Stimulated activated CD8-positive, alpha-beta memory T cell treated with anti-CD3 and anti-CD28 coated beads, Interleukin-15, amount 100 ng/mL, for 1 hour (primary cell): ENCODE measurements around the gene GTF2IRD1.
"Not testable (repeated sequence)": the region's sequence is repeated elsewhere in the genome, so short reads cannot be mapped to it uniquely, and the experiment has no call there.

ENCODE experiments used
- DNase-seq: peaks from one replicate; pipeline ENCODE4 v3.0.0-alpha.2; 2020; ENCODE audit warnings: low read depth

Gene GTF2IRD1

DNA sequence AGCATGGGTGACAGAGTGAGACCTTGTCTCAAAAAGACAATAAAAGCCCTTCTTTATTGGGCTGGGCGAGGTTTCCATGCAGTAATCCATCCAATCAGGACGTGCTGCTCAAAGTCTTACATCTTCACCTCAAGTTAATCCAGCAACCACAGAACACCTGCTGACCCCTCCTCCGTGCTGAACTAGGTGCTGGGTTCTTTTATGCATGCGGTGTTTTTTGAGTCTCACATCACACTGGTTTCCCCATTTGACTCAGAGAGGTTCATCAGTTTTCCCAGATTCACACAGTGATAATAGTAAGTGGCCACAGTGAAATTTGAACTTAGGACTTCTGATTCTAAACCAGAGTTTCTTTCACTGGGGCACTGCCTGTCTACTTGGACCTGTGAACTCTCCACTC, 145.5 kb downstream of the GTF2IRD1 start:
- DNase-seq: no peak

DNA sequence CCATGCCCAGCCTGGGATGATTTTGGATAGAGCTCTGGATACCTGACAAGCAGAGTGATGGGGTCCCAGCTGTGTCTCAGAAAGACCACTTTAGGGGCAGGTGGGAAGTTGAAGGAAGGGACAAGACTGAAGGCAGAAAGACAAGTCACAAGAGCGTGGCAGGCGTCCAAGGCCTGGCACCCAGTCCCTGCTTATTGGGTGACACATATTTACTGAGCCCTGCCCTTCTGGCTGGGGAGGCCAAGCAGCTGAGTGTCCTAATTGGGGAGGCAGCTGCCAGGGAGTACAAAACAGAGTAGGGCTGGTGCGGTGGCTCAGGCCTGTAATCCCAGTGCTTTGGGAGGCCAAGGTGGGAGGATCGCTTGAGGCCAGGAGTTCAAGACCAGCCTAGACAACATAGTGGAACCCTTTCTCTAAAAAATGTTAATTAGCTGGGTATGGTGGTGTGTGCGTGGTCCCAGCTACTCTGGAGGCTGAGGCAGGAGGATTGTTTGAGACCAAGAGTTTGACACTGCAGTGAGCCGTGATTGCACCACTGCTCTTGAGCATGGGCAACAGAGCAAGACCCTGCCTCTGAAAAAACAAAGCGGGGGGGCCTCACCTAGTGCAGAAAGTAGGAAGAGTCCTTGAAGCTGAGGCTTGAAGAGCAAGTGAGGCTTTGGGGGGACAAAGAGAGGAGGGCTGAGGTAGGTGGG, 150.8 kb downstream of the GTF2IRD1 start:
- no peak for DNase-seq

DNA sequence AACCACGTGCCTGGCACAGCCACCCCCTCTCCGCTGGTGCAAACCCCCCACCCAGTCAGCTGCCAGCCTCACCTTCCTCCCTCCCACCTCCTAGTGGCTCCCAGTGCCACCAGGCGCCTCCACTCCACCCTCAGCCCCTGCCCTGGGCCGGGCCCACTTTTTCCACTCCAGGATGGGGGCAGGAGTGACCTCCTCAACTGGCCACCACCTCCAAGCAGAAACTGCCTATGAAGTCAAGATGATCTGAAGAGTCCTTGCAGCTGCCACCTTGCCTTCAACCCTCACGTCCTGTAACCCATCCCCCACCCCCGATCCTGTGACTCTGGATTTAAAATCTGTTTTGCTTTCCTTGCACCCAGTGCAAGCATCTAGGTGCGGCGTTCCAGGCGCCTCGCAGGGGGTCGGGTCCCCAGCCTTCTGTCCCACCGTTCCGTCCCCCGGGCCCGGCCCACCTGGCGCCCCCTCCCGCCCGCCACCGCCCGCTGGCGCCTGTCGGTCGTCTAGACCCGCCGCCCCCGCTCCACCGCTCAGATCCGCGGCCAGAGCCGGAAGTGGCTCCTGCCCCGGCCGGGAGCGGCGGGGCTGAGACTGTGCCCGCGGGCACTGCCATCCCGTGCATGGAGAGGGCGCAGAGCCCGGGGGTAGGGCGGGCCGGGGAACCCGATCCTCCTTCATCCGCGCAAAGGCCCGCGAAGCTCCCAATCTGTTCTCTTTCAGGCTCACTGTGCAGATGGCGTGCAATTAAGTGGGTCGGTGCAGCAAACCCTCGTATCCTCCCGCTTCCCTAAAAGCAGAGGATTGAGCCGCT, 152.6 kb downstream of the GTF2IRD1 start:
- DNase-seq: no peak

DNA sequence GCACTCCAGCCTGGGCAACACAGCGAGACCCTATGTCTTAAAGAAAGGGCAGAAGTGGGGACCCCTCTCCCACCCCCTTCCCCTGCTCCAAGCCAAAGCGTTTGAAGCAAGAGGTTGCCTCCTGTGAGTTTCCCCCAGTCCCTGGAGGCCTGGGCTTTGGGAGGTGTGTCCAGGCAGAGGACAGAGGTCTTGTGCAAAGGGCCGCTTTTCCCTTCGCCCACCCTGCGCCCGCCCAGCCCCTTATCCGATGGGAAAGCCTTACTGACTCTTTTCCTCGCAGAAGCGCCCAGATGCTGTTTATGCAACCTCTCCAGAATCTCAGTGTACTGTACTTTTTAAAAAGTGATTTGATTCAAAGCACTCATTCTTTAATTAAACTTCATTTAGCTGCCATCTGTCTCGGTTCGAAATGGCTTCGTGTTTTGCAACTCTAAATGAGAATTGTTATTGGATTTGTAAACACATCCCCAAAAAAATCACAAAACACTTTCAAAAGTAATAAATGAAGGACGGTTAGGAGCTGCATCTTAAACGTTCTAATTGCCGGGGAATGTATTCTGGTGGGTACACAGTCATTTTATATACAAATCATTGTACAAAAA, 153.3 kb downstream of the GTF2IRD1 start:
- no peak for DNase-seq

DNA sequence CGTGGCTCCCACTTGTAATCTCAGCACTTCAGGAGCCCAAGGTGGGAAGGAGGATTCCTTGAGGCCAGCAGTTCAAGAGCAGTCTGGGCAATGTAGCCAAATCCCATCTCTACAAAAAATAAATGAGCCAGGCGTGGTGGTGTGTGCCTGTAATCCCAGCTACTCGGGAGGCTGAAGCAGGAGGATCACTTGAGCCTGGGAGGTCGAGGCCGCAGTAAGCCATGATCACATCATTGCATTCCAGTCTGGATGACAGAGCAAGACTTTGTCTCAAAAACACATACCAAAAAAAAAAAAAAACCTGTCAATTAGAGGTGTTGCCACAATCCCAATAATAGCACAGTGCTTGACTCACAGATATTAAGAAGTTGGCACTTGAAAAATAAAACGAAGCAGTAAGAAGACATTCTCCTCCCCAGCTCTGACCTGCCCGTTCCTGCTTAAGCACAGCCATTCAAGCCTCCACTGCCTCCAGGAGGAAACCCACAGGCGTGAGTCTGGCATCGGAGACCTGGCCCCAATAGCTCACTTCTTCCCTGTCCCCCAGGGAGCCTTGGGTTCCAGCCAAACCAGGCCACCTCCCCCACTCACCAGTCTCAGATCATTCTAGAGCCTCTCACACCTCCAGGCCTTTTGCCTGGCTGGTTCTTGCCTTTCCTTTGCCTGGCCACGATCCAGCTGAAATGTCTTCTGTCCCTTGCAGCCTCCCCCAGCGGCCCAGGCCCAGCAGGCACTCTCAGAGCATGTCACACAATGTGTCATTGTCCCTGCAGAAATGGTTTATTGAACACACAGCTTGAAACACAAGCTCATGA, 158.5 kb downstream of the GTF2IRD1 start:
- DNase-seq: no peak

DNA sequence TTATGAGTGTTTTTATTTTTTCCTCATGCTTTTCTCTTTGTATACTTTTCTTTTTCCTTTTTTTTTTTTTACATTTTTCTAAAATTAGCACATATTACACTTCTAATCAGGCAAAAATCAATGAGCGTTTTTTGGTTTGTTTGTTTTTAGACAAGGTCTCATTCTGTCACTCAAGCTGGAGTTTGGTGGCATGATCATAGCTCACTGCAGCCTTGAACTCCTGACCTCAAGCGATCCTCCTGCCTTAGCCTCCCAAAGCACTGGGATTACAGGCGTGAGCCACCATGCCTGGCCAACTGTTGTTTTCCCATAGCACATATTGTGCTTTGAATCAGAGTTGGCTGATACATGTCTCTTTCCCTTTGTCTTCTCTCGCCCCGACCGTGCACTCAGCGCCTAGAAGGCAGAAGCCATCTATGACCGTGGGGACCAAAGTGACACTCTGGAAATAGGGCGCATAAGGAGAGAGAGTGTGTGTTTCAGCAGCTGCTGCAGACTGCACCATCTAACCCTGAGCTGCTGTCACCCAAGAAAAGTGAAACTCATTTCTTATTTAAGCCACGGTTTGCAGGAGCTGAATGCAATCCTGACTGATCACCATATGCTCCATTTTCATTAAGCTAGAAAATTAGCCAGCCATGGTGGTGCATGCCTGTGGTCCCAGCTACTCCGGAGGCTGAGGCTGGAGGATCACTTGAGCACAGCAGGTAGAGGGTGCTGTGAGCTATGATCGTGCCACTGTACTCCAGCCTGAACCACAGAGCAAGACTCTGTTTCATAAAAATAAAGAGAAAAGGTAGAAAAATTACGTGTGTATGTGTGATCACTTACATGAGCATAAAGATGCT, 162.5 kb downstream of the GTF2IRD1 start:
- no peak for DNase-seq

DNA sequence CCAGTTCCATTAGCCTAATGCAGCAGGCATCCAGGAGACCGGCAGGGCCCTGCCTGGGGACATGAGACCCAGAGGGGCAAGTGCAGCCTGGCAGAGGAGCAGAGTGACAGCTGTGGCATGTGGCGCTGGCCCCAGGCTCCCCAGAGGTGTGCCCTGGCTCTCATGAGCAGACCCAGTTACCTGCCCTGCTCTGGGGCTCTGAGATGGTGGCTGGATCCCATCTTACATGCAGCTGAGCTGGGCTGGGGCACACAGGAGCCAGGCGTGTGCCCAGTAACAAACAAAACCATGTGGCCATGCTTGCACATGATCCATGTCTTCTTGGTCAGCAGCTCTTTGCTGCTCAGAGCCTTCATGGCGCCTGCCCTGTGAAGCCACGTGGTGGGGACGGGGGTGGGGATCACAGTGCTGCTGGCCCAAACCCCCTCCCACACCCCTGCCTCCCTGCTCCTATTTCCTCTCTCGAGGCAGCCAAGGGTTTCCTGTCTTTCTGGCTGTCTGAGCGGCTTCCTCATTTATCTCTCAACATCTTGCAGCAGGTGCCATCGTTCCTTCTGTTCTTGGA, 163.6 kb downstream of the GTF2IRD1 start:
- no peak for DNase-seq

DNA sequence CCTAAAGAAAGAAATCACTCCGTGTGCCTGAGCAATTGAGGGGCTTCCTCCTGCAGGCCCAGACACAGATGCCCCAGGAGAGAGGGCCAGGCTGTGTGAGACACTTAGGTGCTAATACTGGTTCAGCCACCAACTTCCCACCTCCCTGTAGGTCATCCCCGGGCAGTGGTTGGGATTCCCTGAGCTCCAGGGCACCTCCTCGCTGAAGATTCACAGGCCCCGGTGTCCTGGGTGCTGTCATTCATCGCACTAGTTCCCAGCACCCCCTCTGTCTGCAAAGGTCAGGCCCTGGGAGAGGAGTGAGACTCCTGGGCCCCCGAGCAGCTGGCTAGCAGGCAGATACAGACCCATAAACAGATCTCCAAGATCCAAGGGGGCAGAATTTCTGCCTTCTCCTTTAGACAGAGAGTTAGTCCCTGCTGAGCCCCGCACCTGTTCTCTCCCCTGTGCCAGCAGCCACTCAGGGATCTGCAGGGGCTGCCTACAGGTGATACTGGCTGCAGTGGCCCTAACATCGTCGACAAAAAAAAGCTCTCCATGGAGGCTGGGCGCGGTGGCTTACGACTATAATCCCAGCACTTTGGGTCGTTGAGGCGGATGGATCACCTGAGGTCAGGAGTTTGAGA, 165.6 kb downstream of the GTF2IRD1 start:
- no peak for DNase-seq

DNA sequence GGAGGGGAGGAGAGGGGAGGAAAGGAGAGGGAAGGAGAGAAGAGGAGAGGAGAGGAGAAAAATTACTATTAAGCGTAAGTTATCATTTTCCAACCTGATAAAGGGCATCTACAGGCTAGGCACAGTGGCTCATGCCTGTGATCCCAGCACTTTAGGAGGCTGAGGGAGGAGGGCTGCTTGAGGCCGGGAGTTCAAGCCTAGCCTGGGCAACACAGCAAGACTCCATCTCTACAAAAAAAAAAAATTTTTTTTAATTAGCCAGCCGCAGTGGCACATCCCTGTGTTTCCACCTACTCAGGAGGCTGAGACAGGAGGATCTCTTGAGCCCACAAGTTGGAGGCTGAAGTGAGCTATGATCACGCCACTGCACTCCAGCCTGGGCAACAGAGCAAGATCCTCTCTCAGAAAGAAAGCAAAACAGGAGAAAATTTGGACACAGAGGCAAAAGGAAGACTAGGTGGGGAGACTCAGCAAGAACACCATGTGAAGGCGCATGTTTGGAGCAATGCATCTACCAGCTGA, 168.6 kb downstream of the GTF2IRD1 start:
- no peak for DNase-seq

DNA sequence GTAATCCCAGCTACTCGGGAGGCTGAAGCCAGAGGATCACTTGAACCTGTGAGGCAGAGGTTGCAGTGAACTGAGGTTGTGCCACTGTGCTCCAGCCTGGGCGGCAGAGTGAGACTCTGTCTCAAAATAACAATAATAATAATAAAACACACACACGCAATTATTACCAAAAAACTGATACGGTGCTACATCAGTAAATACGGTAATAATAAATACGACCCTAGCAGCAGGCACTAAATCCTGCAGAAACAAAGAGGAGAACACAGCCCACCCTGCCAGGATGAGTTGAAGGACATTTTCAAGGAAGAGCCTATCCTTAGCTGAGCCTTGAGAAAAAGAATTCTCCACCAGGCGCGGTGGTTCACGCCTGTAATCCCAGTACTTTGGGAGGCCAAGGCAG, 169.4 kb downstream of the GTF2IRD1 start:
- DNase-seq: no peak

DNA sequence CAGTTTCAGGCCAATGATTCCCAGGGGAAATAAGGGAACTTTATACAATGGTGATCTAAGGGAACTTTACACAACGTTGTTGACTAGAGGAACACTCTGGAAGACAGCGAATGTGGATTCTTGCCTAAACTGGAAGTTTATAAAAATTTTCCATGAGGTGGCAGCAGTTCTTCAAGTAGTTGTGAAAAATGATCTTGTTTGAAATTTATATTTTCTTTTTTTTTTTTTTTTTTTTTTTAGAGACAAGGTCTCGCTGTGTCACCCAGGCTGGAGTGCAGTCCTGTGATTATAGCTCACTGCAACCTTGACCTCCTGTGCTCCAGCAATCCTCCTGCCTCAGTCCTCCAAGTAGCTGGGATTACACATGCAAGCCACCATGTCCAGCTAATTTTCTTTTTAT, 171.7 kb downstream of the GTF2IRD1 start:
- DNase-seq: no peak

DNA sequence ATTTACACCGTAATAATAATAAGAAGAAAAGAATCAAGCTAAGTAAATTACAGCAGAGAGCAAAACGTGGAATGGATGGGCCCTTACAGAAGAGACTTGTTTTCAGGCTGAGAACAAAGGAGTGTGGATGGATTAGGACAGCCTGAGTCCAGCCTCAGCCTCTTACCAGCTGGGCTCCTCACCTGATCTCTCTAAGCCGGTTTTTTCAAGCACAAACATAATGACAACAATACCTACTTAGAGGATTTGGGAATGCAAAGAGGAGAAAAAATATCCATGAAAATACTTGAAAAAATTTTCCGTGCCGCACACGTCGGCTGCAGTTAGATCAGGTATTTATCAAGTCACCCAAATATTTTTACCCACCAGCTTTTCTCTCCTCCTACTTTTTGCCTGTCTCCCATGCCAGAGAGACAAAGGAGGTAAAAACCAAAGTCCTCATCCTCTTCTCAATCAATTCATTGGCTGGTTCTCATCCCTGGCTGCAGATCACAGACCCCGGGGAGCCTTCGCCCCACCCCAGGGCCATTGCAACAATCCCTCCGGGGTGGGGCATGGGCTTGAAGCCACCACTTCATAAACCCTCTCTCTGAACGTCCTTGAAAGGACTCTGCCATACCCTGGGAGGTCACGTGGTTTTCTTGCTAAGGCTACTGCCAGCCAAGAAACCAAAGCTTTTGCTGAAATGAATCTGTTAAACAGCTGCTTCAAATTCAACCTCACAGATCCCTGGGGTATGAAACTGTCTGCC, 174.1 kb downstream of the GTF2IRD1 start:
- no peak for DNase-seq

DNA sequence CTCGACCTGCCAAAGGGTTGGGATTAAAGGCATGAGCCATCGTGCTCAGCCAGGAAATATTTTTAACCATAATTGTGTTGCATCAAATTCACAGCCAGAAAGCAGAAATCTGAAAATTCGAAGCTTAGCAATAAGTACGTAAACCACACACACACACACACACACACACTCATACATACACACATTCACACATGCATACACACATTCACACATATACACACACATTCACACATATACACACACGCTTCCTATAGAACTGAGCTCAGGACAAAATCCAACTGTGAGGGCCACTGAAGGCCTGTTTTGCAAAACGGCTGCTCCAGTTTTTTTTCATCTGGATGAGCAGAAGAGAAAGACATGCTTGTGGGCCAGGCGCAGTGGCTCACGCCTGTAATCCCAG, 178.8 kb downstream of the GTF2IRD1 start:
- DNase-seq: no peak

DNA sequence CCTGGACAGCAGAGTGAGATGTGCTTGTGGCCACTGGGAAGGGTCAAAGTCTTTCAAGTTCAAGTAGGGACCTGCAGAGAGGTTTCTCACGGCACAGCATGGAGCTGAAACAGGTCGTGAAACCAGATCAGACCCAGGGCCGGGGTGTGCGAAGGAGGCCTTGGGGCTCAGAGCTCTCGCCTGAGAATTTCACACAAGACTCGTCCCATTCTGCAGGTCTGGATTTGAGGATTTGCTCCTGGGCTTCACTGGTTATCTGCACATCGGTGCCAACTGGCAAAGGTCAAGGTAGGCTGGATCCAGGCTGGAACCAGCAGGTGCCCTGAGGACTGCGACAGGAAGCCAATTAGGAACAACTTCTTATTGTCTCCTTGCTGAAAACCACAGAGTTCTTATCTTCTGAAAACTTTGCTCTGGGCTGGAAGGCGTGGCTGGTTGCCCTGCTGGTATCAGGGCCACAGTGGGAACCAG, 179.8 kb downstream of the GTF2IRD1 start:
- DNase-seq: no peak

DNA sequence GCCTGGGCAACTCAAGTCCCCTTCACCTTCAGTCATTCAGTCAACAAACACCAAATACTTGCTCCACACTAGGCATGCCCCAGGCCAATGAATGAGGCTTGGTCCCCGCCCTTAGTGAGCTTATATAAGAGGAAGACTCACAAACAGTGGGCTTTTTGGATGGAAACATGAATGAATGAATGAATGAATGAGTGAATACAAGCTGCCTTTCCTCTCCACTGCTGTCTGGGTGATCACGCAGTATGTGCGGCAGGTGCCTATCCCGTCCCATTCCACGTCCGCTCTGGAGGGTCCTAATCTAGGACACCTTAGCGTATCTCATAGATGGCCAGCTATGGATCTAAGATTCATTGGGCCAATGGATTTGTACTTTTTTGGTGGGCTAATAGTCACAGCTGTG, 184.0 kb downstream of the GTF2IRD1 start:
- DNase-seq: no peak

DNA sequence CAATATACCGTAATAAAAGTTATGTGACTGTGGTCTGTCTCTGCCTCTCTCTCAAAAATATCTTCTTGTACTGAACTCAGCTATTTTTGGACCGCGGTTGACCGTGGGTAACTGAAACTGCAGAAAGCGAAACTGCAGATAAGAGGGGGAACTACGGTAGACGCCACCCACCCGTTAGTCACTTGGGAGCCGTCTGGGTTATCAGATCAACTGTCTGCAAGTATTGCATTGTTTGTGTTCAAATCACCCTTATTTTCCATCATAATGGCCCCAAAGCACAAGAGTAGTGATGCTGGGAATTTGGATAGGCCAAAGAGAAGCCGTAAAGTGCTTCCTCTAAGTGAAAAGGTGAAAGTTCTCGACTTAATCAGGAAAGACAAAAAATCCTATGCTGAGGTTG, 196.3 kb downstream of the GTF2IRD1 start:
- peak; percentile 56 for DNase-seq

DNA sequence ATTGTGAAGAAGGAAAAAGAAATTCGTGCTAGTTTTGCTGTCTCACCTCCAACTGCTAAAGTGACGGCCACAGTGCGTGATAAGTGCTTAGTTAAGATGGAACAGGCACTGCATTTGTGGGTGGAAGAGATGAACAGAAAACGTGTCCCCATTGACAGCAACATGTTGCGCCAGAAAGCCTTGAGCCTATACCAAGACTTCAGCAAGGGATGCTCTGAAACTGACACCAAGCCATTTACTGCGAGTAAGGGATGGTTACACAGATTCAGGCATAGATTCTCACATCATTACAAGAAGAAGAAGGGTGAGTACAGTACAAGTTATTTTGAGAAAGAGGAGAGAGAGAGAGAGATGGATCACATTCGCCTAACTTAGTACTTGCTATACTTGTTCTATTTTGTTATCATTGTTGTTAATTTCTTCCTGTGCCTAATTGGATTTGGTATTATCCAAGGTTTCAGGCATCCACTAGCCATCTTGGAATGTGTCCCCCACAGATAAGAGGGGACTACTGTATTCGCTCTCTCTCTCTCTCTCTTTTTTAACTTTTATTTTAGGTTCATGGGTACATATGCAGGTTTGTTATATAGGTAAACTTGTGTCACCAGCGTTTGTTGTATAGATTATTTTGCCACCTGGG, 196.9 kb downstream of the GTF2IRD1 start:
- not testable (repeated sequence) for DNase-seq

DNA sequence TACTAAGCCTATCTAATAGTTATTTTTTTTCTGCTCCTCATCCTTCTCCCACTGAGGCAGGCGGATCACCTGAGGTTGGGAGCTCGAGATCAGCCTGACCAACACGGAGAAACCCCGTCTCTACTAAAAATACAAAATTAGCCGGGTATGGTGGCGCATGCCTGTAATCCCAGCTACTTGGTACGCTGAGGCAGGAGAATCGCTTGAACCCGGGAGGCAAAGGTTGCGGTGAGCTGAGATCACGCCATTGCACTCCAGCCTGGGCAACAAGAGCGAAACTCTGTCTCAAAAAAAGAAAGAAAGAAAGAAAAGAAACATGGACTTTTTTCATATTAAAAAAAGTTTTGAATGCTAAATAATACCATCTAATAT, 197.4 kb downstream of the GTF2IRD1 start:
- not testable (repeated sequence) for DNase-seq
